ENCODE results near the gene PCBP3. TPM values are rescaled to one million over a fixed set of nuclear protein-coding genes. Genes with fewer than 3 reads are reported as not detected.

PCBP3 gene
- polyA plus RNA-seq, 1 donor from 2014 or later, result 1.7 TPM

DNA sequence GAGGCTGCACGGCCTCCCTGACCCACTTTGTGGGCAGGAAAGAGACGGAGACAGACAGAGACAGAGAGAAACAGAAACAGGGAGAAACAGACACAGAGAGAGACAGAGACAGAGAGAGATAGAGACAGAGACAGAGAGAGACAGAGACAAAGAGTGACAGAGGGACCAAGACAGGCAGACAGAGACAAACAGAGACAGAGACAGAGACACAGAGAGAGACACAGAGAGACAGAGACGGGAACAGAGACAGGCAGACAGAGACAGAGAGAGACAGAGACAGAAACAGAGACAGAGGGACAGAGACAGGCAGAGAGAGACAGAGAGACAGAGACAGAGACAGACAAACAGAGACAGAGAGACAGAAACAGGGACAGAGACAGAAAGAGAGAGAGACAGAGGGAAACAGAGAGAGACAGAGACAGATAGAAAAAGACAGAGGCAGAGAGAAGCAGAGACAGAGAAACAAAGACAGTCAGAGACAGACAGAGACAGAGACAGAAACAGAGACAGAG lies 341.1 kb downstream of the PCBP3 start:
- Histone ChIP-seq H3K9me2 (ENCODE audit: insufficient read depth, low read length) (no peaks in the 10 kb centered on the region), H3K27me3 (ENCODE audit: insufficient read depth, low read depth, low read length) (no peaks in the 10 kb centered on the region), H3K9me3 (ENCODE audit: low read length) (no peaks in the 10 kb centered on the region), H3K79me2 (replicated peaks; ENCODE audit: insufficient read depth, low read length) (no peaks in the 10 kb centered on the region), H3K36me3 (ENCODE audit: insufficient read depth, low read length) (no peaks in the 10 kb centered on the region), H3F3A (ENCODE audit: insufficient read depth, low read length, poor library complexity, severe bottlenecking) (peaks cover 9% of the 10 kb centered on the region), H3K27ac (ENCODE audit: low read length) (no peak overlapping the region), H4K20me1 (ENCODE audit: insufficient read depth) (no peaks in the 10 kb centered on the region), H3K4me3 (ENCODE audit: low read length) (no peak overlapping the region), H3K9ac (ENCODE audit: low read length) (no peak overlapping the region), H3K4me2 (ENCODE audit: low read length) (no peak overlapping the region), H2AFZ (ENCODE audit: low read depth, low read length) (no peak overlapping the region)
- TF ChIP-seq POLR2AphosphoS5 (IDR thresholded peaks at IDR 0.05), result no peak
- no peak for TF ChIP-seq EZH2 (IDR thresholded peaks at IDR 0.05; ENCODE audit: borderline replicate concordance, insufficient read depth, low read length, poor library complexity, severe bottlenecking)
- no peak for TF ChIP-seq RAD21 (conservative IDR thresholded peaks at IDR 0.05)
- no peak for TF ChIP-seq EP300 (conservative IDR thresholded peaks at IDR 0.05; ENCODE audit: poor library complexity, severe bottlenecking)
- no peak for TF ChIP-seq TAF1 (IDR thresholded peaks at IDR 0.05; ENCODE audit: low read depth)
- no peak for TF ChIP-seq SMC3 (conservative IDR thresholded peaks at IDR 0.05; ENCODE audit: poor library complexity)
- TF ChIP-seq MXI1 (conservative IDR thresholded peaks at IDR 0.05; ENCODE audit: poor library complexity, severe bottlenecking), result no peak
- TF ChIP-seq, protein P1, sequence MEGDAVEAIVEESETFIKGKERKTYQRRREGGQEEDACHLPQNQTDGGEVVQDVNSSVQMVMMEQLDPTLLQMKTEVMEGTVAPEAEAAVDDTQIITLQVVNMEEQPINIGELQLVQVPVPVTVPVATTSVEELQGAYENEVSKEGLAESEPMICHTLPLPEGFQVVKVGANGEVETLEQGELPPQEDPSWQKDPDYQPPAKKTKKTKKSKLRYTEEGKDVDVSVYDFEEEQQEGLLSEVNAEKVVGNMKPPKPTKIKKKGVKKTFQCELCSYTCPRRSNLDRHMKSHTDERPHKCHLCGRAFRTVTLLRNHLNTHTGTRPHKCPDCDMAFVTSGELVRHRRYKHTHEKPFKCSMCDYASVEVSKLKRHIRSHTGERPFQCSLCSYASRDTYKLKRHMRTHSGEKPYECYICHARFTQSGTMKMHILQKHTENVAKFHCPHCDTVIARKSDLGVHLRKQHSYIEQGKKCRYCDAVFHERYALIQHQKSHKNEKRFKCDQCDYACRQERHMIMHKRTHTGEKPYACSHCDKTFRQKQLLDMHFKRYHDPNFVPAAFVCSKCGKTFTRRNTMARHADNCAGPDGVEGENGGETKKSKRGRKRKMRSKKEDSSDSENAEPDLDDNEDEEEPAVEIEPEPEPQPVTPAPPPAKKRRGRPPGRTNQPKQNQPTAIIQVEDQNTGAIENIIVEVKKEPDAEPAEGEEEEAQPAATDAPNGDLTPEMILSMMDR (IDR thresholded peaks at IDR 0.05; ENCODE audit: poor library complexity, severe bottlenecking), result no peak
- TF ChIP-seq, protein P2, sequence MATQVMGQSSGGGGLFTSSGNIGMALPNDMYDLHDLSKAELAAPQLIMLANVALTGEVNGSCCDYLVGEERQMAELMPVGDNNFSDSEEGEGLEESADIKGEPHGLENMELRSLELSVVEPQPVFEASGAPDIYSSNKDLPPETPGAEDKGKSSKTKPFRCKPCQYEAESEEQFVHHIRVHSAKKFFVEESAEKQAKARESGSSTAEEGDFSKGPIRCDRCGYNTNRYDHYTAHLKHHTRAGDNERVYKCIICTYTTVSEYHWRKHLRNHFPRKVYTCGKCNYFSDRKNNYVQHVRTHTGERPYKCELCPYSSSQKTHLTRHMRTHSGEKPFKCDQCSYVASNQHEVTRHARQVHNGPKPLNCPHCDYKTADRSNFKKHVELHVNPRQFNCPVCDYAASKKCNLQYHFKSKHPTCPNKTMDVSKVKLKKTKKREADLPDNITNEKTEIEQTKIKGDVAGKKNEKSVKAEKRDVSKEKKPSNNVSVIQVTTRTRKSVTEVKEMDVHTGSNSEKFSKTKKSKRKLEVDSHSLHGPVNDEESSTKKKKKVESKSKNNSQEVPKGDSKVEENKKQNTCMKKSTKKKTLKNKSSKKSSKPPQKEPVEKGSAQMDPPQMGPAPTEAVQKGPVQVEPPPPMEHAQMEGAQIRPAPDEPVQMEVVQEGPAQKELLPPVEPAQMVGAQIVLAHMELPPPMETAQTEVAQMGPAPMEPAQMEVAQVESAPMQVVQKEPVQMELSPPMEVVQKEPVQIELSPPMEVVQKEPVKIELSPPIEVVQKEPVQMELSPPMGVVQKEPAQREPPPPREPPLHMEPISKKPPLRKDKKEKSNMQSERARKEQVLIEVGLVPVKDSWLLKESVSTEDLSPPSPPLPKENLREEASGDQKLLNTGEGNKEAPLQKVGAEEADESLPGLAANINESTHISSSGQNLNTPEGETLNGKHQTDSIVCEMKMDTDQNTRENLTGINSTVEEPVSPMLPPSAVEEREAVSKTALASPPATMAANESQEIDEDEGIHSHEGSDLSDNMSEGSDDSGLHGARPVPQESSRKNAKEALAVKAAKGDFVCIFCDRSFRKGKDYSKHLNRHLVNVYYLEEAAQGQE (IDR thresholded peaks at IDR 0.05; ENCODE audit: borderline replicate concordance), result no peak

DNA sequence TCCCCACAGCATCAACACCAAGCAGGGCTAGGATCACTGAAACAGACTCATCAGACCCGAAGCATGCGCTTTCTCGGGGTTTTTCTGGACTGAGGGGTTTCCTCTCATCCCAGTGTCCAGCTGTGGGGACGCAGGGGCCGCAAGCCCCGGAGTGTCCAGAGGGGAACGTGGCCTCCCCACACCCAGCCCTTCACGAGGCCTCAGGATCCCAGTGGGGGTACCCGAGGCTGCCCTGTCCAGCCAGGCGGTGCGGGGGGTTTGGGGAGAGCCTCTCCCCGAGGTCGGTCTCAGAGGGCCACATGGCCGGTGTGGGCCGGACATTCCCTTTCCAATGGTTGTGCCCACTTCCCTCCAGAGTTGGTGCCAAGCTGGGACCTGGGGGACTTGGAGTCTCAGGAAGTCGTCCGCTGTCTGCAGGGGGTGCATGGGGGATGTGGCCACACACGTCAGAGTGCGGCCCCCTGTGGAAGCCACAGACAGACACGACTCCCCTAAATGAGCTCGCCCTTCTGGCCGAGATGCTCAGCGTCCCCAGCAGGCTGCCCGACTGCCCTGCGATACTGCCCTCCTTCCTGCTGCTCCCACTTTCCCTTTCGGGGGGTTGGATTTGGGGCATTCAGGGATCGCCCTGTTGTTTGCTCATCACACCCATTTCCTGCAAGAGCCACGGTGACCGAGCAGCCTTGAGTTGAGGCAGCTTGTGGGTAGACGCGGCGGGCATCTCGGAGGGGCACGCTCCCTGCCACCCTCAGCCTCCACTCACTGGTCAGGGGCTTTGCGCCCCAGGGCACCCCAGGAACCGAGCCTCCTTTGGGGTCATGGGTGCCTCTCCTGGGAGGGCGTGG lies 342.2 kb downstream of the PCBP3 start:
- Histone ChIP-seq H3F3A (ENCODE audit: insufficient read depth, low read length, poor library complexity, severe bottlenecking) (peaks cover 4% of the 10 kb centered on the region), H3K36me3 (ENCODE audit: insufficient read depth, low read length) (no peaks in the 10 kb centered on the region), H3K27me3 (ENCODE audit: insufficient read depth, low read depth, low read length) (no peaks in the 10 kb centered on the region), H4K20me1 (ENCODE audit: insufficient read depth) (no peaks in the 10 kb centered on the region), H3K9me3 (ENCODE audit: low read length) (no peaks in the 10 kb centered on the region), H3K79me2 (replicated peaks; ENCODE audit: insufficient read depth, low read length) (no peaks in the 10 kb centered on the region), H3K9me2 (ENCODE audit: insufficient read depth, low read length) (no peaks in the 10 kb centered on the region), H3K27ac (ENCODE audit: low read length) (no peak overlapping the region), H3K9ac (ENCODE audit: low read length) (no peak overlapping the region), H3K4me2 (ENCODE audit: low read length) (no peak overlapping the region), H3K4me3 (ENCODE audit: low read length) (no peak overlapping the region), H2AFZ (ENCODE audit: low read depth, low read length) (no peak overlapping the region)
- TF ChIP-seq, protein P1 (IDR thresholded peaks at IDR 0.05; ENCODE audit: poor library complexity, severe bottlenecking), result no peak
- no peak for TF ChIP-seq POLR2AphosphoS5 (IDR thresholded peaks at IDR 0.05)
- TF ChIP-seq RAD21 (conservative IDR thresholded peaks at IDR 0.05), result no peak
- no peak for TF ChIP-seq EZH2 (IDR thresholded peaks at IDR 0.05; ENCODE audit: borderline replicate concordance, insufficient read depth, low read length, poor library complexity, severe bottlenecking)
- no peak for TF ChIP-seq EP300 (conservative IDR thresholded peaks at IDR 0.05; ENCODE audit: poor library complexity, severe bottlenecking)
- TF ChIP-seq, protein P2 (IDR thresholded peaks at IDR 0.05; ENCODE audit: borderline replicate concordance), result no peak
- no peak for TF ChIP-seq MXI1 (conservative IDR thresholded peaks at IDR 0.05; ENCODE audit: poor library complexity, severe bottlenecking)
- TF ChIP-seq TAF1 (IDR thresholded peaks at IDR 0.05; ENCODE audit: low read depth), result no peak
- no peak for TF ChIP-seq SMC3 (conservative IDR thresholded peaks at IDR 0.05; ENCODE audit: poor library complexity)

Measured in neural cell (in vitro differentiated cells).